NCI-H1048 (cell line): ENCODE data around the gene CYYR1.

Source experiments
- DNase-seq: peaks from one replicate; lab custom pipeline; 2025; lab: John Stamatoyannopoulos, UW

Gene CYYR1

GRCh38 chr21:26553898-26554297, 19.2 kb downstream of the CYYR1 start:
- DNase-seq: no peak

- DNase-seq: no peak
These were observed 22.8 kb downstream of the CYYR1 start for GRCh38 chr21:26550326-26550725.

GRCh38 chr21:26546446-26547097, 26.5 kb downstream of the CYYR1 start:
- no peak for DNase-seq

- no peak for DNase-seq
These were observed 28.8 kb downstream of the CYYR1 start for GRCh38 chr21:26544201-26544775.

- DNase-seq: no peak
These were observed 32.4 kb downstream of the CYYR1 start for GRCh38 chr21:26540651-26541050.

- no peak for DNase-seq
These were observed 33.5 kb downstream of the CYYR1 start for GRCh38 chr21:26539566-26539965.

- no peak for DNase-seq
These were observed 38.6 kb downstream of the CYYR1 start for GRCh38 chr21:26534517-26534916.

GRCh38 chr21:26532208-26532607, 40.9 kb downstream of the CYYR1 start:
- DNase-seq: no peak

GRCh38 chr21:26529526-26529925, 43.6 kb downstream of the CYYR1 start:
- DNase-seq: no peak

- no peak for DNase-seq
These were observed 44.2 kb downstream of the CYYR1 start for GRCh38 chr21:26528882-26529281.

GRCh38 chr21:26522704-26523103, 50.4 kb downstream of the CYYR1 start:
- no peak for DNase-seq

- DNase-seq: no peak
These were observed 53.9 kb downstream of the CYYR1 start for GRCh38 chr21:26519142-26519541.

- no peak for DNase-seq
These were observed 57.8 kb downstream of the CYYR1 start for GRCh38 chr21:26515257-26515656.

GRCh38 chr21:26513212-26513611, 59.9 kb downstream of the CYYR1 start:
- no peak for DNase-seq

- no peak for DNase-seq
These were observed 60.4 kb downstream of the CYYR1 start for GRCh38 chr21:26512664-26513063.

GRCh38 chr21:26508903-26509302, 64.2 kb downstream of the CYYR1 start:
- no peak for DNase-seq

GRCh38 chr21:26506956-26507355, 66.1 kb downstream of the CYYR1 start:
- no peak for DNase-seq

GRCh38 chr21:26505211-26505610, 67.9 kb downstream of the CYYR1 start:
- no peak for DNase-seq

GRCh38 chr21:26503414-26503813, 69.7 kb downstream of the CYYR1 start:
- DNase-seq: no peak

GRCh38 chr21:26501495-26502021, 71.5 kb downstream of the CYYR1 start:
- DNase-seq: no peak

- DNase-seq: no peak
These were observed 73.6 kb downstream of the CYYR1 start for GRCh38 chr21:26499495-26499894.

- DNase-seq: no peak
These were observed 77.7 kb downstream of the CYYR1 start for GRCh38 chr21:26495283-26495849.

- no peak for DNase-seq
These were observed 81.4 kb downstream of the CYYR1 start for GRCh38 chr21:26491663-26492062.

GRCh38 chr21:26490771-26491170, 82.3 kb downstream of the CYYR1 start:
- DNase-seq: no peak
